ENCODE measurements around the gene FAM241A.
"Not testable (repeated sequence)": the region's sequence is repeated elsewhere in the genome, so short reads cannot be mapped to it uniquely, and the experiment has no call there.

Gene FAM241A

GRCh38 chr4:112173593-112174558 is 28.6 kb downstream of the FAM241A start:
- no peak for DNase-seq (ENCODE audit: low spot score)

DNA sequence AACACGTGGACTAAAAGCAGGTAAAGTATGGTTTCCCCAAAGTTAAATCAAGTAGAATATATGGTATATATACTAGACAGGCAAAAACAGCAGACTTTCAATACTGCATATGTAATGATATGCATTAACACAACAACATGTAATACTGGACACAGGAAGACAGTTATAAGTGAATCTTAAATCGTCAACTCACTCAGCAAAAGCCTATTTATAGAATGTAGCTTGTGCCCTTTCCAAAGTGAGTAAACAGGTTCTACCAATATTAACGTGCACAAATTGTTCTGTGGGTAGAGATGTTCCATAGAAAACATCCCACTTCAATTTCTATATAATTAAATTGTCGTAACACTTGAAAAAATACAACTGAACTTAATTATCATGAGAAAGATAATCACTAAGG is 30.6 kb downstream of the FAM241A start:
- no peak for DNase-seq (ENCODE audit: low spot score)

DNA sequence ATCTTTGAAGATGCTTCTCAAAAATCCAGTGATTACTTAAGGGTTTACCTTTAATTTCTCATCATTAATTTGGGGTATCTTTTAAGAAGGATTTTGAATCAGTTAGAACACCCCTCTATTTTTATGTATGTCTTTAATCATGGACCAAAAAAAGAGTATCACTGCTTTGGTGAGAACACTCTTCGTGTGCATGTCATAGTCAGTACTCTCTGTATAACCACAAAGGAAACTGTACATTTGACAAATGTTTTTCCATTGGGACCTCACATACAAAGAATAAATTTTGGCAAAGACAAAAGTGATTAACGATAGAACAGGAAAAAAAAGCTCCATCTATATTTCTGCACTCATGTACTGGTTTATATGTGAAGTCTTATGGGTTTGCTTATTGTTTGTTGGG is 31.3 kb downstream of the FAM241A start:
- no peak for DNase-seq (ENCODE audit: low spot score)

- not testable (repeated sequence) for DNase-seq (ENCODE audit: low spot score)
These were observed 33.5 kb downstream of the FAM241A start for GRCh38 chr4:112178741-112179140.

DNA sequence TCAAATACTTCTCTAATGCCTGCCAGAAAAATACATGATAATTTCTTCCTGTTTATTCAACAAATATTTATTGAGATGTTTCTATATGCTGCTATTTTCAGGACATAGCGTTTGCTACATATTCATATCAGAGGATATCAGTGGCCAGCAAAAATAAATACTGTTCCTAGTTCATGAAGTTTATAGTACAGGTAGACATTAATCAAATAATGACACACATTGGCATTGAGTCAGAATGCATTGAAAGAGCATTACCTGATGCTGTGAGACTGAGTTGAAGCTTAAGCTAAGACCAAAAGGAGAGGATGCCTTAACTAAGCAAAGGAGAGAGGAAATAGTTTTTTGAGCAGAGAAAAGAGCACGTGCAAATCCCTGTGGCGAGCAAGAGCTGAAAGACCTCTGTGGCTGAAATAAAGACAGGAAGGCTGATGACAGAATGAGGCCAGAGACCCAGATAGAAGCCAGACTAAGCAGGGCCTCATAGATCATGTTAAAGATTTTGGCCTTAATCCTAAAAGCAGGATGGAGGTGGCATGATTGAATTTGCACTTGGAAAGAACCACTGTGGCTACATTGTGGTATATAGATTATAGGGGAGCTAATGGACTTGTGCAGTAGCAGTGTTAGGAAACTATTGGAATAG is 36.2 kb downstream of the FAM241A start:
- DNase-seq (ENCODE audit: low spot score) = peak; percentile 15

- peak; percentile 85 for DNase-seq (ENCODE audit: low spot score)
These were observed 37.4 kb downstream of the FAM241A start for GRCh38 chr4:112182604-112183003.

DNA sequence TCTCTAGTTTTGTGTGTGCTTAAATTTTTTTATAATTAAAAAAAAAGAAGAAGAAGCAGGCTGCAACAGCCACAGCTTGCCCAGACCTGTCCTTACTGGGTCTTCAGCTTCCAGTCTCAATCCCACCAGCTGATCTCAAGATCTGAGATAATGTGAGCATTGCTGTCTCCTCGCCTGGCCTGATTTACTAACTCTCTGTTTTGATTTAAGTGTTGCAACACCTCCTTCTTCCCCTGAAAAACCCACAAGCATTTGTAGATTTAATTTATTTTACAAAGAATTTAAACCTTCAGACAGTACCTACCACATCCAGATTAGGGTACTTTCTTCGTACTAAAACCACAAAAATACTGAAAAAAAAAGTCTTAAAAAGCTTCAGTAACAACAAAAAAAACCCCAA is 38.0 kb downstream of the FAM241A start:
- DNase-seq (ENCODE audit: low spot score) = no peak

- DNase-seq (ENCODE audit: low spot score) = no peak
These were observed 39.2 kb downstream of the FAM241A start for GRCh38 chr4:112184438-112184837.

DNA sequence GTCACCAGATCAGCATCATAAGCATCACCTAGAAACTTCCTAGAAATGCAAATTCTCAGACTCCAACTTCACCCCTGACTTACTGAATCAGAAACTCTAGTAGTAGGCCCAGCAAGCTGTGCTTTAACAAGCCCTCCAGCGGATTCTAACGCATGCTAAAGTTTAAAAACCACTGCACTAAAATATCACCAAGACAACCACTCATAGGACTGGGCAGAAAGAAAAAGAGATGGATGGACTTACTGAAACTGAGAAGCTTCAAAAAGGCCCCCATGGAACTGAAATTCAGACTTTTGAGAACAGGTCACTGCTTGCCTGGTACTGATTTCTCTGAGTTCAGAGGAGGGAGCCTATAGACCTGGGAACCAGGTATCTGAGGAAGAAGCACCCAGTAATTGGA is 40.1 kb downstream of the FAM241A start:
- DNase-seq (ENCODE audit: low spot score) = no peak

GRCh38 chr4:112185740-112186670 is 40.8 kb downstream of the FAM241A start:
- DNase-seq (ENCODE audit: low spot score) = no peak

GRCh38 chr4:112189754-112190153 is 44.5 kb downstream of the FAM241A start:
- peak; percentile 46 for DNase-seq (ENCODE audit: low spot score)

GRCh38 chr4:112190684-112191083 is 45.4 kb downstream of the FAM241A start:
- DNase-seq (ENCODE audit: low spot score) = no peak

DNA sequence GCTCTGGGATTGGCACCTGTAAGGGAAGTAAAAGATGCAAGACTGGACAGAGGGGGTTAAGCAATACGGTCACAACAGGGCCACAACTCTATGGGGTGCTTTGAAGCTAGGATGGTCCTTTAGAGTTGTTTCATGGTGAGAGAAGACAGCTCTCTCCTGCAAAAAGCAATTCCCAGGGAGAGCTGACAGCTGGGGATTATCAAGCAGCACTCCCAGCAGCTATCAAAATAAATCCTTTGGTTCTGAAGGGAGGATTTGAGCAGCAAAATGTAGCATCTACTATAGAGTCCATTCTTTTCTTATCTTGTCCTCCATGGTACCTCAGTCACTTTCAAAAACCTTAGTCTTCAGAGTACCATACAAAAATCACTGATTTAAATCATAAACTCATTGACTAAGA is 51.2 kb downstream of the FAM241A start:
- no peak for DNase-seq (ENCODE audit: low spot score)

DNA sequence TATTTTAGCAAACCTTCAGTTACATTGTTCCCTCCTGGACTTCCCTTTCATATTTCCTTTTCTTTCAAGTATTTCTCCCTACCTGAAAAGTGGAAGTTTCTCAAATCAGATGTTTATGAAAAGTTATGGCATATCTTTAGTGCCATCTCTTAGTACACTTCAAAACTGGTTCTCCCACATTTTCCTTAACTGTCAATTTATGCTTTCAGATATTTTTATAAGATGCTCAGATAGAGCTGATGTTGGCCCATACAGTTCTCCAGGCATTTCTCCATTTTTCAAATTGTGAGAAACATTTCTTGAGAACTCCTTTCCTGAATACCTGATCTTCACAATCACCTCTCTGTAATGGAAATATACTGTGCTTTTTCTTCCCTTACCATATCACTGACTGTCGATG is 53.8 kb downstream of the FAM241A start:
- no peak for DNase-seq (ENCODE audit: low spot score)

DNA sequence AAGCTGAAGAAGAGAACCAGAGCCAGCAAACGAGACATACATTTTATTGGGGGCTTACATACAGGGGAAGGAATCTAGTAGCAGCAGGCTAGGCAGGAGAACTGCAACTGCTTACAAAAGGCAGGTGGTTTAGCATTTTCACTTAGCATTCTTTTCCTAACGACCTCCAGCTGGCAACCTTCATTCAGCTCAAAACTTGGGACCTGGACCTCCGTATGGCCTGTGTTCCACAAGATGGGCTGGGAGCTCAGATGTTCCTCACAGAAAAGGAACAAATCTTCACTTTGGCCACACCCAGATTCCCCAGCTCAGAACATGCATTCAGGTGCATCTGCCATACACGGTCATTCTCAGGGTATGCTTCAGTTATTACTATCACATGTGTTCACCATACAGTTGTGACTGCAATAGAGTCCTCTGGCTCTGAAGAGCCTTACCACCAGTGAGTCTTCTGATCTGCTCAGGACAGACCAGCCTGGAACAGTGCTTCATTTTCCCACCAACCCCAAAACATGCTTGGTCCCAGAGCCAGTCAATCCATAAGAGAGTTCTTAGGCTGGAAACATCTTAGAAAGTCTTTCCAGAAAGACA is 56.8 kb downstream of the FAM241A start:
- DNase-seq (ENCODE audit: low spot score) = no peak

GRCh38 chr4:112203593-112203992 is 58.3 kb downstream of the FAM241A start:
- DNase-seq (ENCODE audit: low spot score) = no peak

- no peak for DNase-seq (ENCODE audit: low spot score)
These were observed 61.2 kb downstream of the FAM241A start for GRCh38 chr4:112206431-112206830.

DNA sequence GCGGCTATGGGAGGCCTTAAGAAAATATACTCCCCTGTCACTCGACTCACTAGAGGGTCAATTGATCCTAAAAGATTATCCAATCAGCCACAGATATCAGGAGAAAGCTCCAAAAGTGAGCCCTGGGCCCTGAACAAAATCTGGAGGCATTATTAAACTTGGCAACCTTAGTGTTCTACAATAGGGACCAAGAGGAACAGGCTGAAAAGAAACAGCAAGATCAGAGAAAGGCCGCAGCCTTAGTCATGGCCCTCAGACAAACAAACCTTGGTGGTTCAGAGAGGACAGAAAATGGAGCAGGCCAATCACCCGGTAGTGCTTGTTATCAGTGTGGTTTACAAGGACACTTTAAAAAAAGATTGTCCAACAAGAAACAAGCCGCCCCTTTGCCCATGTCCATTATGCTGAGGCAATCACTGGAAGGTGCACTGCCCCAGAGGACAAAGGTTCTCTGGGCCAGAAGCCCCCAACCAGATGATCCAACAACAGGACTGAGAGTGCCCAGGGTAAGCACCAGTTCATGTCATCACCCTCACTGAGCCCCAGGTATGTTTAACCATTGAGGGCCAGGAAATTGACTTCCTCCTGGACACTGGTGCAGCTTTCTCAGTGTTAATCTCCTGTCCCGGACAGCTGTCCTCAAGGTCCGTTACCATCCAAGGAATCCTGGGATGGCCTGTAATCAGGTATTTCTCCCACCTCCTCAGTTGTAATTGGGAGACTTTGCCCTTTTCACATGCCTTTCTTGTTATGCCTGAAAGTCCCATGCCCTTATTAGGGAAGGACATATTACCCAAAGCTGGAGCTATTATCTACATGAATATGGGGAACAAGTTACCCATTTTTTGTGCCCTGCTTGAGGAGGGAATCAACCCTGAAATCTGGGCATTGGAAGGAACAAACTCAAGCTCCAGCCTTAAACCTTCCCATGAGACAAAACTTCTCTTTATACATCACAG is 63.2 kb downstream of the FAM241A start:
- not testable (repeated sequence) for DNase-seq (ENCODE audit: low spot score)

GRCh38 chr4:112210777-112211176 is 65.5 kb downstream of the FAM241A start:
- DNase-seq (ENCODE audit: low spot score) = no peak

- no peak for DNase-seq (ENCODE audit: low spot score)
These were observed 67.8 kb downstream of the FAM241A start for GRCh38 chr4:112213091-112213490.

DNA sequence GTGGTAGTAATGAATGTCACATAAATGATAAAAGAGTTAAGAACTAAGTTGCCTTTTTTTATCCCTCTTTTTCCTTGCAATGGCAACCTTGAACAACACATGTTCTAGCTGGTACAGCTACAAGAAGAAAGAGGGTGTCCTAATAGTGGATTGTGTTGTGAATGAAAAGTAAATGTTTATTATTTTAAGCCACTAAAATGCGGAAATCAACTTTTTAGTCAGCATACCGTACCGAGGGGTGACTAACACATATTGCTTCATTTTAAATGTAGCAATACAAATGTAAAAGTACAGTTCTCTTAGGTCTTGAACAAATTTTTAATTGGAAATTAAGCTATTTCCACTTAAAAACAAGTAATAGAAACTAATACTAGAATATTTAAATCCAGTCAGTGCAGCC is 68.6 kb downstream of the FAM241A start:
- DNase-seq (ENCODE audit: low spot score) = no peak

Measured in pons (tissue), 1 donor.